ENCODE results near the gene JAKMIP1. TPM values are rescaled to one million over a fixed set of nuclear protein-coding genes. Genes with fewer than 3 reads are reported as not detected.

The JAKMIP1 gene
- total and polyA plus RNA-seq, 2 experiments from 2014 or later = not detected

GRCh38 chr4:6112606-6113290 lies 87.6 kb downstream of the JAKMIP1 start:
- no peaks in the 10 kb centered on the region for H4K20me1 ChIP-seq (ENCODE audit: insufficient read depth)
- DNase-seq = no peak
- H2AFZ ChIP-seq = no peak overlapping the region
- no peak overlapping the region for H3K9ac ChIP-seq
- 45 to 51% methylated on average over 25 to 26 of the region's 26 CpGs for WGBS, 2 experiments (ENCODE audit: low coverage in 1 of 2, low lambda C conversion rate in 2 of 2, missing lambda C conversion rate in 2 of 2)
- no peaks in the 10 kb centered on the region for H3K36me3 ChIP-seq (ENCODE audit: low read depth)
- no peaks in the 10 kb centered on the region for H3K4me1 ChIP-seq (ENCODE audit: insufficient read depth)
- no peaks in the 10 kb centered on the region for H3K27me3 ChIP-seq (replicated peaks; ENCODE audit: insufficient read depth)
- no peaks in the 10 kb centered on the region for H3K79me2 ChIP-seq (ENCODE audit: insufficient read depth)
- no peak overlapping the region for H3K4me2 ChIP-seq (ENCODE audit: unreplicated experiment)
- no peak overlapping the region for H3K4me3 ChIP-seq
- H3K27ac ChIP-seq = no peak overlapping the region
- no peaks in the 10 kb centered on the region for H3F3A ChIP-seq (ENCODE audit: insufficient read depth)
- H3K9me2 ChIP-seq (ENCODE audit: insufficient read depth) = no peaks in the 10 kb centered on the region
- no peaks in the 10 kb centered on the region for H3K9me3 ChIP-seq (ENCODE audit: low read depth)
- TF ChIP-seq EZH2phosphoT487 (IDR thresholded peaks at IDR 0.05; ENCODE audit: insufficient read depth, low read depth) = no peak
- no peak for TF ChIP-seq EZH2 (IDR thresholded peaks at IDR 0.05; ENCODE audit: insufficient read depth, poor library complexity, severe bottlenecking)
- in situ Hi-C loops (cut with MboI) = no loop called here

GRCh38 chr4:6111354-6111960 lies 88.9 kb downstream of the JAKMIP1 start:
- H3K9me3 ChIP-seq (ENCODE audit: low read depth) = no peaks in the 10 kb centered on the region
- peaks cover 4% of the 10 kb centered on the region for H3K27me3 ChIP-seq (replicated peaks; ENCODE audit: insufficient read depth)
- H4K20me1 ChIP-seq (ENCODE audit: insufficient read depth) = no peaks in the 10 kb centered on the region
- no peaks in the 10 kb centered on the region for H3F3A ChIP-seq (ENCODE audit: insufficient read depth)
- no peaks in the 10 kb centered on the region for H3K4me1 ChIP-seq (ENCODE audit: insufficient read depth)
- no peak overlapping the region for H3K4me2 ChIP-seq (ENCODE audit: unreplicated experiment)
- TF ChIP-seq EZH2 (IDR thresholded peaks at IDR 0.05; ENCODE audit: insufficient read depth, poor library complexity, severe bottlenecking) (no peak), EZH2phosphoT487 (IDR thresholded peaks at IDR 0.05; ENCODE audit: insufficient read depth, low read depth) (no peak)
- H3K4me3 ChIP-seq = no peak overlapping the region
- in situ Hi-C loops (cut with MboI) = no loop called here
- H3K79me2 ChIP-seq (ENCODE audit: insufficient read depth) = no peaks in the 10 kb centered on the region
- no peak for DNase-seq
- no peaks in the 10 kb centered on the region for H3K36me3 ChIP-seq (ENCODE audit: low read depth)
- H3K9ac ChIP-seq = no peak overlapping the region
- no peak overlapping the region for H3K27ac ChIP-seq
- no peak overlapping the region for H2AFZ ChIP-seq
- 1 to 2% methylated on average over 7 of the region's 7 CpGs for WGBS, 2 experiments (ENCODE audit: low coverage in 1 of 2, low lambda C conversion rate in 2 of 2, missing lambda C conversion rate in 2 of 2)
- no peaks in the 10 kb centered on the region for H3K9me2 ChIP-seq (ENCODE audit: insufficient read depth)

GRCh38 chr4:6110681-6111353 lies 89.5 kb downstream of the JAKMIP1 start:
- Histone ChIP-seq H3K79me2 (ENCODE audit: insufficient read depth) (no peaks in the 10 kb centered on the region), H2AFZ (no peak overlapping the region), H3K4me2 (ENCODE audit: unreplicated experiment) (no peak overlapping the region), H3K9ac (no peak overlapping the region), H3F3A (ENCODE audit: insufficient read depth) (no peaks in the 10 kb centered on the region), H3K27me3 (replicated peaks; ENCODE audit: insufficient read depth) (peaks cover 8% of the 10 kb centered on the region), H3K36me3 (ENCODE audit: low read depth) (no peaks in the 10 kb centered on the region), H3K4me1 (ENCODE audit: insufficient read depth) (no peaks in the 10 kb centered on the region), H3K9me3 (ENCODE audit: low read depth) (no peaks in the 10 kb centered on the region), H3K9me2 (ENCODE audit: insufficient read depth) (no peaks in the 10 kb centered on the region), H4K20me1 (ENCODE audit: insufficient read depth) (no peaks in the 10 kb centered on the region), H3K27ac (no peak overlapping the region), H3K4me3 (no peak overlapping the region)
- 8 to 10% methylated on average over 6 to 8 of the region's 8 CpGs for WGBS, 2 experiments (ENCODE audit: low coverage in 1 of 2, low lambda C conversion rate in 2 of 2, missing lambda C conversion rate in 2 of 2)
- in situ Hi-C loops (cut with MboI) = no loop called here
- DNase-seq = no peak
- TF ChIP-seq EZH2 (IDR thresholded peaks at IDR 0.05; ENCODE audit: insufficient read depth, poor library complexity, severe bottlenecking) = no peak
- no peak for TF ChIP-seq EZH2phosphoT487 (IDR thresholded peaks at IDR 0.05; ENCODE audit: insufficient read depth, low read depth)

- in situ Hi-C loops (cut with MboI) = no loop called here
- H3K4me1 ChIP-seq (ENCODE audit: insufficient read depth) = no peaks in the 10 kb centered on the region
These were observed 90.3 kb downstream of the JAKMIP1 start for GRCh38 chr4:6109842-6110560.

More at GRCh38 chr4:6109842-6110560, 90.3 kb downstream of the JAKMIP1 start:
- Histone ChIP-seq H3K36me3 (ENCODE audit: low read depth) (no peaks in the 10 kb centered on the region), H3K4me3 (no peak overlapping the region), H3K9me3 (ENCODE audit: low read depth) (no peaks in the 10 kb centered on the region), H3K9me2 (ENCODE audit: insufficient read depth) (no peaks in the 10 kb centered on the region), H3K9ac (no peak overlapping the region), H3K79me2 (ENCODE audit: insufficient read depth) (no peaks in the 10 kb centered on the region), H4K20me1 (ENCODE audit: insufficient read depth) (no peaks in the 10 kb centered on the region), H3F3A (ENCODE audit: insufficient read depth) (no peaks in the 10 kb centered on the region), H3K27me3 (replicated peaks; ENCODE audit: insufficient read depth) (peaks cover 8% of the 10 kb centered on the region), H2AFZ (no peak overlapping the region), H3K4me2 (ENCODE audit: unreplicated experiment) (no peak overlapping the region), H3K27ac (no peak overlapping the region)
- TF ChIP-seq EZH2 (IDR thresholded peaks at IDR 0.05; ENCODE audit: insufficient read depth, poor library complexity, severe bottlenecking) = no peak
- TF ChIP-seq EZH2phosphoT487 (IDR thresholded peaks at IDR 0.05; ENCODE audit: insufficient read depth, low read depth) = no peak
- DNase-seq = no peak
- 32 to 35% methylated on average over 13 of the region's 13 CpGs for WGBS, 2 experiments (ENCODE audit: low coverage in 1 of 2, low lambda C conversion rate in 2 of 2, missing lambda C conversion rate in 2 of 2)

All from GM23248 (cell line).